Femur (tissue), 1 donor: Measurements from ENCODE around the gene PITPNC1.

Source experiments
- DNase-seq: peaks from one replicate; pipeline ENCODE4 v3.0.0-alpha.2; 2017

PITPNC1 gene

DNA sequence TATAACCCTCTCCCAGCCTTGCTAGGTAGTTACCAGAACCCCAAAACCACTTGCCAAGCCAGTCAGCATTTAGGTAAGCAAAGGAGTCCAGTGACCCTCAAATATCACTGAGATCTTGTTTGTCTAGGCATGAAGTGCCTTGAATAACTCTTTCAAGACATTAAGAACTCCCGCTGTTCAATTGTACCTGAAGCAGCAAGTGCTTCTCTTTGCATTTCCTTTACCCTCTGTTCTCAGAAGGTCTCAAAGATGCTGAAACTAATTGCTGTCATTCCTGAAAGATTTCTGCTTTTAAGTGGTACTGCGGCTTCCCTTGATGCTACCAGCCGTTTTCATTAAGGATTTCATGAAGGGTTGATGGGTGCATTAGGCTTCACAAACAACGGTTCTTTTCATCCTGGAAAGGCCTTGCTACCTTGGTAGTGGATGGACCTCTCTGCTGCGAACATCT lies 142.7 kb downstream of the PITPNC1 start:
- DNase-seq = no peak

- peak; percentile 20 for DNase-seq
Measured at GRCh38 chr17:67520252-67520906, 143.3 kb downstream of the PITPNC1 start.

DNA sequence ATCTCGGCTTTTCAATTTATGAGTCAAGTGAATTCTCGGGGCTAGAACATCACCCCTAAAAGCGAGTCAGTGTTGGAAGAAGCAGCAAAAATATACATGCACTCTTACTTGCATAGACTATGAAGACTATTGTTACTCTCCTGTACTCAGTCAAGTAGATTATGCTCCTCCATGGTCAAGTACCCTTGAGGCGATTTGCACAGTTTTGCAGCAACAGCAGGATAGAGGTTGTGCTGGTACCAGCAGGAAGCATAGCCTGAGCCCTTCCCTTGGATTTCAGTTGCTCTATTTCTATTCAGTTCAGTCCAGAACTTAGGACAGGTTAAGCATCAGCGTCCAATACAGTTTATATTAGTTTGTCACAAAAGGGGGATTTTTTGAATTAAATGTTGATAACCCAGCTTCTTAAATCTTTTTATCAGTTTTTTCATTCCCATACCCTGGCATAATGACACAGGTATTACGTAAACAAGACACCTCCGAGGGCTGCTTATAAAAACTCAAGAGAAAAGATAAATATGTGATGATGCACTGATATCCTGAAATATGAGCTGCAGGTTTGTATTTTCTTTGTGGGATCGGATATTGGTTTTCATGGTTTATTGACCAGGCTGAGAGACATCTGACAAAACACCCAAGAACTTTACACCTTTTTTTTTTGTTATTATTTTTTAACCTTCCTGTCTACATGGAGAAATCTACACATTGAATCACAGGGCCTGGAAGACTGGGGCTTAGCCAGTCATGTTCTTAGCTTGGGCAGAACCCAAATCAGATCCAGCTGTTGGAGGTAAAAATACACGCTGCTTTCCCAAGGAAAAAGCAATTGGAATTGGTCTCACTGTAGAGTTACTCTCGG lies 144.1 kb downstream of the PITPNC1 start:
- DNase-seq = no peak

DNA sequence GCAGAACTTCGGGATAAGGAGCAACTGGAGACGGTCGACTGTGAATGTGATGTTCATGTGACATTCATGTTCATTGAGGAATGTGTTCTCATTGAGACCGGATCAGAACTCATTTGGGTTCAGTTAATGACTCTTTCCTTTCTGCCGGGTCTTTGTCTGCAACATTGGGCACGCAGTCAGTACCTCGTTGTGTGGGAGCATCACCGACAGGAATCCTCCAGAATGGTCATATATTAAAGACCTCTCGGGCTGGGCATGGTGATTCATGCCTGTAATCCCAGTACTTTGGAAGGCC lies 144.6 kb downstream of the PITPNC1 start:
- DNase-seq = no peak

DNA sequence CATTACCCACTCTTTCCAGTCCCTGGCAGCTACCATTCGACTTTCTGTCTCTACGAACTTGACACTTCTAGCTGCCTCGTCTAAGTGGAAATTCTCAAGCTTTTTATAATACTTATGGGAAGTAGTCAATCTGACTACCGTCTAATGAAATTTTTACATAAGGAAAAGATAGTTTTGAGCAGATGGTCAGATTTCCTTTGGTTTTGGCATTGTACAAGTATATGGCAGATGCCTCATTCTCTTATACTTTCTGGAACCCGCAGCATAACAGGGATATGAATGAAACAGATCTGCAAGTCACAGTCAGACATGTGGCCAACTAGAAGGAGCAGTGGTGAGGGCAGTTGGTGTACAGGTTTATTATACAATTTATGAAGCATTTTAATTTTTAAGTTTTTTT lies 146.0 kb downstream of the PITPNC1 start:
- no peak for DNase-seq

GRCh38 chr17:67525239-67526135 lies 148.4 kb downstream of the PITPNC1 start:
- DNase-seq = no peak

- no peak for DNase-seq
Measured at GRCh38 chr17:67526700-67527099, 149.6 kb downstream of the PITPNC1 start.

DNA sequence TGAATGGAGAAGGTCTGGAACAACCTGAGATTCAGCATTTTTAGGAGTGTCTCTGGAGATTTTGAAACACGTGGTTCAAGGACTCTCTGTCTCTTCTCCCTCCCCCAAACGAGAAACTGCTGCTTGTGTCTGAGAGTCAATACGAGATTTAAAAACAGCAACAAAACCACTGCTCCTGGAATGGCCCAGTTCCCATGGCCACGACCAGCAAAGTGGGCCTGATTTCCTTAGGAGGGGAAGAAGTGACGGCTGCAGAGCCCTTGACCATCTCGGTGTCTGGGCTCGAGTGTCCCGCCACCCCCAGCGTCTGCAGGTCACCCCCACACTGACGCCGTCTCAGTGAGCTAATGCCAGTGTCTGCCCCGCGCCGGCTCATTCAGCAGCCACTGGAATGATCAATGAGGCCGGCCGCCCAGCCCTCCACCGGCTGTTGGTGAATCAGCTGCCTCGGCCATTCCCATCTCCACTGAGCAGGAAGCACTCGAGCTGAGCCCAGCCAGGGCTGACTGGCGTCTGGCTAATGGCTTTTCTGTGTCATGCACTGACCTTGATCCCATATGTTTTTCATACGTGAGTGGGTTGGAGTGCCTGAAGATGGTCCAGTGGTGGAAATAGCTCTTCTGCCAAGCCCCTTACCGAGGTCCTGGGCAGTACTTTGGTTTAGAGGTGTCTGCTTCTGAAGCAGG lies 151.8 kb downstream of the PITPNC1 start:
- DNase-seq = peak; percentile 89

DNA sequence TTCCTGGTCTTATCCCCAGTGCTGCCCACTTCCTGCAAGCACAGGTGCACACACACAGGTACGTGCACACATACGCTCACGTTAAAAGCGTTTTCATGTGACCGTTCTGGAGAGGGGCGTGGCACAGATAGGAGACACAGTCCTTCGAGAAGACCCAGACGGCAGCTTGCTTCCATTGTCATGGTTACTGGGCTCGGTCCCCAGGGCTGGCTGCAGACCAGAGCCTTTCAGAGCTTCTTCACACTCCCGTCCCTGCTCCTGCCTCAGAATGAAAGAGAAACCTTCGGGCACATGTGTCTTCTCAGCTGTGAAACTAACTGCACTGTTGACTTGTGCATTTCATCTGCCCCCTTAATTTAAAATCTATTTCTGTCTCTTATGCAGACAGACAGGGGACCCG lies 154.2 kb downstream of the PITPNC1 start:
- peak; percentile 50 for DNase-seq

- peak; percentile 27 for DNase-seq
Measured at GRCh38 chr17:67532326-67532871, 155.3 kb downstream of the PITPNC1 start.

DNA sequence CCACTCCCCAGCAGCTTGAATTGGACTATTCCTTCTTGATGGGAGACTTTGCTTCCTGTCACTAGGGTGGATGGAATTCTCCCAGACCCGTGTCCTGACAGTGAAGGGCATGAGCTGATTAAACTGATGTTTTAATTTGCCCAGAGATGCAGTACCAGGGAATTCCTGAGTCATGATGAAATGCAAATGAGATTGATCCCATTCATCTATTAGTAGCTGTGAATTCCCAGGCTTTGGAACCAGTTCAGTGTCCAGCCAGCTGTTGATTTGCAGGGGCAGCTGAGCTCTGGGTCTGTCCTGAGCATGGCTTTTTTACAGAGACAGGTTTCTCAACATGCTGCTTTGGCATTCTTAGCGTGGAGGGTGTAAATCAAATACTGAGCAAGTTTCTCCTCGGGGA lies 157.9 kb downstream of the PITPNC1 start:
- peak; percentile 37 for DNase-seq

- no peak for DNase-seq
Measured at GRCh38 chr17:67542219-67543114, 165.4 kb downstream of the PITPNC1 start.

DNA sequence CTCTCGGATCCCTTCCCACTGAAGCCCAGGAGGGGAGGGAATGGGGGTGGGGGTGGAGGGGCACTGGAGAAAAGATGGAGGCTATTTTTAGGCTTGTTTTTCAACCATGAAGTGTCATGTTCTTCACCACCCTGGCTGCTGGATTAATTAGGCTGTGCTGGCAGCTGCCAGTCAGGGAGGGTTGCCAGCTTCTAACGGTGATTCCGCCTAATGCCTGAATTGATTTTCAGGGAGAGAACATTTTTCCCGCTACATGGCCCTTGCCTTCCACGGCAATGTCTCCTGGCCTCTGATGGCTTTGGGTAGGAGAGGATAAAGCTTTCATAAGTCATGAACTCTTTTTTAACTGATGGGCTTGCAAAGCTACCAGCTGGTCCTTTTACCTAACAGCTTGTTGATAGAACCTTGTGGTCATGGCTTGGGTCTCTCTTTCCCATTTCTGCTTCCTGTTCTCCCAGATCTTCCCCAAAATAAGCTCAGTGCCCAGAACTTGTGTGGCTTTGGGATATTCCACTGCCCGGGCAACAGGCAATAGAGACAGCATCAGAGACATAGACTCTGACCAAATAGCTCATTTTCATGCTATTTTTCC lies 167.4 kb downstream of the PITPNC1 start:
- peak; percentile 41 for DNase-seq

DNA sequence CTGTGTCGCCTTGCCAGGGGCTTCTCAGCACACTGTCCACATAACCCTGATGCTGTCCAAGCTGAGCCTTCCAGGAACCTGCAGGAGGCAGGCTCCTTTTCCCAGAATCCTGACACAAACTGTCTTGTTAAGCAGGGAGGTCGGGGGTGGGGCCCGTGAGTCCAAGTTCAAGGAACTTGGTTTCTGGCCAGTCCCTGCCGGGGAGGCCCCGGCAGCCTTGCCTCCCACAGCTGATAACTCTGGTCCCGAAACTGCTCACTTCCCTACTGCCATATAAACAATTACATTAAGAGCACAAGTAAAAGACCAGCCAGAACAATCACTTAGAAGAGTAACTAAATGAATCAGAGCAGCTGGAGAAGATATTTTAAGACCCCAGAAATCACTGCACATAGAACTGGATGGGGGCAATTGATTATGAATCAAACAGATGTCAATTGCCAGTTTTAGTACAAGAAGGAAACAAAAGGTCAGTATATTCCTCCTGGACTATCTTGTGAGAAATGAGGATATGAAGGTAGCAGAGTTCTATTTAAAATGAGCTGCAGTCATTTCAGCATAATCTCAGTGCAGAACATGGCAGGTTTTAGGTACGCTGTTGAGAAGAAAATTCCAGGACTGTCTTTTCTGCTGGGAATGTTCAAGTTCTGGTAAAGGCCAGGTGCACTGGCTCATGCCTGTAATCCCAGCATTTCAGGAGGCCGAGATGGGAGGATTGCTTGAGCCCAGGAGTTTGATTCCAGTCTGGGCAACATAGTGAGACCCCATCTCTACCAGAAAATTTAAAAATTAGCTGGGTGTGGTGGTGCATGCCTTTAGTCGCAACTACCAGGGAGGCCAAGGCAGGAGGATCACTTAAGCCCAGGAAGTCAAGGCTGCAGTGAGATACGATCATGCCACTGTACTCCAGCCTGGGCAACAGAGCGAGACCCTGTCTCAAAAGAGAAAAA lies 169.8 kb downstream of the PITPNC1 start:
- DNase-seq = peak; percentile 61

DNA sequence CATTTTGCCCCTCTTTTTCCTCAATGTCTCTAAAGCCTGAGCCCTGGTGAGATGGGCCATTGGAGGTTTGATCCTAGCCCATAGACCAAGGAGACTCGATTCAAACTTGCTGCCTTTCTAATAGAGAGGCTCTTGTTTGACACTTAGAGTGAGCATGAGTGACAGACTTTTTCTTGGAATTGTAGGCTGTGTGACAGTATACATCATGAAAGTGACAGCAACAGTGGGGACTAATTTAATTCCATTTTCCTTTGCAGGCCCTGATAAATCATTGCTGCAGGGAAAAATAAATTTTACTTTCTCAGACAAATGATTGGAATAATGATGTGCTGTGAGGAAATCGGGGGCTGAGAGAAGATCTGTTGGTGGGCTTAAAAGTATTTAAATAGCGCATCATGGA lies 171.6 kb downstream of the PITPNC1 start:
- no peak for DNase-seq

DNA sequence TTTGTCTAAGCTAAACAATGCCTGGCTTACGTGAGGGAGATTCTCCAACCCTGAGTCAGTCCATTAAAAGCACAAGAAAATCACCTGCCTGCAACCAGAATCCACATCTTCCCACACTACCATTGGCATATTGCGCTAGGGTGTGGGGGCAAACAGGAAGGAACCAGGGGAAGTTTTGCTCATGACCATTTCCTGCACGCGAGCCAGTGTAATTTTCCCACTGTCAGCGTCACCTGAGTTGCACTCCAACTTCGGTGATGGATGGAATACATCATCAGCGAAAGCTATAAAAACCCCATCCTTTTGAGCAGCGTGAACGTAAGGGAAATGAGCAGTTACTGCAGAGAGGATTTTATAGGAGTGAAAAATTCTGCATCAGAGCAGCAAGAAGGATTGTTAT lies 172.7 kb downstream of the PITPNC1 start:
- peak; percentile 29 for DNase-seq

GRCh38 chr17:67554634-67555033 lies 177.6 kb downstream of the PITPNC1 start:
- no peak for DNase-seq

GRCh38 chr17:67555855-67556254 lies 178.8 kb downstream of the PITPNC1 start:
- no peak for DNase-seq

GRCh38 chr17:67557052-67557845 lies 180.2 kb downstream of the PITPNC1 start:
- DNase-seq = no peak
